ENCODE measurements around the gene FXR2.

DNA sequence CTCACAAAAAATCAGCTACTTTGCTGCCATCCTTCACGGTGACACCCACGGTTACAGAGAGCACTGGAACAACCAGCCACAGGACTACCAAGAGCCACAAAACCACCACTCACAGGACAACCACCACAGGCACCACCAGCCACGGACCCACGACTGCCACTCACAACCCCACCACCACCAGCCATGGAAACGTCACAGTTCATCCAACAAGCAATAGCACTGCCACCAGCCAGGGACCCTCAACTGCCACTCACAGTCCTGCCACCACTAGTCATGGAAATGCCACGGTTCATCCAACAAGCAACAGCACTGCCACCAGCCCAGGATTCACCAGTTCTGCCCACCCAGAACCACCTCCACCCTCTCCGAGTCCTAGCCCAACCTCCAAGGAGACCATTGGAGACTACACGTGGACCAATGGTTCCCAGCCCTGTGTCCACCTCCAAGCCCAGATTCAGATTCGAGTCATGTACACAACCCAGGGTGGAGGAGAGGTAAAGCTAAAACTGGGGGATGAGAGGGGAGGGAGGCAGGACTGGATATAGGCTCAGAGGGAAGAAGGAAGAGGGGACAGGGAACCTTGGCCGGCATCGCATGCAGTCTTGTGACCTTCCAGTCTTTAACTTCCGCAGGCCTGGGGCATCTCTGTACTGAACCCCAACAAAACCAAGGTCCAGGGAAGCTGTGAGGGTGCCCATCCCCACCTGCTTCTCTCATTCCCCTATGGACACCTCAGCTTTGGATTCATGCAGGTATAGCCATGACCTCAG, 34.7 kb downstream of the FXR2 start:
- TF ChIP-seq, protein P1, sequence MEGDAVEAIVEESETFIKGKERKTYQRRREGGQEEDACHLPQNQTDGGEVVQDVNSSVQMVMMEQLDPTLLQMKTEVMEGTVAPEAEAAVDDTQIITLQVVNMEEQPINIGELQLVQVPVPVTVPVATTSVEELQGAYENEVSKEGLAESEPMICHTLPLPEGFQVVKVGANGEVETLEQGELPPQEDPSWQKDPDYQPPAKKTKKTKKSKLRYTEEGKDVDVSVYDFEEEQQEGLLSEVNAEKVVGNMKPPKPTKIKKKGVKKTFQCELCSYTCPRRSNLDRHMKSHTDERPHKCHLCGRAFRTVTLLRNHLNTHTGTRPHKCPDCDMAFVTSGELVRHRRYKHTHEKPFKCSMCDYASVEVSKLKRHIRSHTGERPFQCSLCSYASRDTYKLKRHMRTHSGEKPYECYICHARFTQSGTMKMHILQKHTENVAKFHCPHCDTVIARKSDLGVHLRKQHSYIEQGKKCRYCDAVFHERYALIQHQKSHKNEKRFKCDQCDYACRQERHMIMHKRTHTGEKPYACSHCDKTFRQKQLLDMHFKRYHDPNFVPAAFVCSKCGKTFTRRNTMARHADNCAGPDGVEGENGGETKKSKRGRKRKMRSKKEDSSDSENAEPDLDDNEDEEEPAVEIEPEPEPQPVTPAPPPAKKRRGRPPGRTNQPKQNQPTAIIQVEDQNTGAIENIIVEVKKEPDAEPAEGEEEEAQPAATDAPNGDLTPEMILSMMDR (IDR thresholded peaks at IDR 0.05; ENCODE audit: poor library complexity, severe bottlenecking), result no peak
- TF ChIP-seq EZH2 (IDR thresholded peaks at IDR 0.05; ENCODE audit: borderline replicate concordance, insufficient read depth, low read length, poor library complexity, severe bottlenecking), result no peak
- peak; percentile 2 for TF ChIP-seq POLR2AphosphoS5 (IDR thresholded peaks at IDR 0.05)
- no peak for TF ChIP-seq MXI1 (conservative IDR thresholded peaks at IDR 0.05; ENCODE audit: poor library complexity, severe bottlenecking)

Measured in neural cell (in vitro differentiated cells).